Measurements from ENCODE around the gene CEP131. TPM values are rescaled to one million over a fixed set of nuclear protein-coding genes. Genes with fewer than 3 reads are reported as not detected.

CEP131 gene
- total RNA-seq (10 to 100 TPM in 1 of 2 donors, 1 to 10 TPM in 1; 6.7 to 11.3 TPM), polyA plus RNA-seq (10 to 100 TPM in 1 of 2 donors, 1 to 10 TPM in 1; 5.0 to 86.6 TPM)
- long read RNA-seq, donor 1, partial matches to known transcripts: 6 of 13 reads
- long read RNA-seq, donor 1, other reads (novel, unspliced or antisense): 1 of 13 reads
- long read RNA-seq, donor 2, partial matches to known transcripts: 7 of 14 reads
- long read RNA-seq, donor 2, other reads (novel, unspliced or antisense): 4 of 14 reads

DNA sequence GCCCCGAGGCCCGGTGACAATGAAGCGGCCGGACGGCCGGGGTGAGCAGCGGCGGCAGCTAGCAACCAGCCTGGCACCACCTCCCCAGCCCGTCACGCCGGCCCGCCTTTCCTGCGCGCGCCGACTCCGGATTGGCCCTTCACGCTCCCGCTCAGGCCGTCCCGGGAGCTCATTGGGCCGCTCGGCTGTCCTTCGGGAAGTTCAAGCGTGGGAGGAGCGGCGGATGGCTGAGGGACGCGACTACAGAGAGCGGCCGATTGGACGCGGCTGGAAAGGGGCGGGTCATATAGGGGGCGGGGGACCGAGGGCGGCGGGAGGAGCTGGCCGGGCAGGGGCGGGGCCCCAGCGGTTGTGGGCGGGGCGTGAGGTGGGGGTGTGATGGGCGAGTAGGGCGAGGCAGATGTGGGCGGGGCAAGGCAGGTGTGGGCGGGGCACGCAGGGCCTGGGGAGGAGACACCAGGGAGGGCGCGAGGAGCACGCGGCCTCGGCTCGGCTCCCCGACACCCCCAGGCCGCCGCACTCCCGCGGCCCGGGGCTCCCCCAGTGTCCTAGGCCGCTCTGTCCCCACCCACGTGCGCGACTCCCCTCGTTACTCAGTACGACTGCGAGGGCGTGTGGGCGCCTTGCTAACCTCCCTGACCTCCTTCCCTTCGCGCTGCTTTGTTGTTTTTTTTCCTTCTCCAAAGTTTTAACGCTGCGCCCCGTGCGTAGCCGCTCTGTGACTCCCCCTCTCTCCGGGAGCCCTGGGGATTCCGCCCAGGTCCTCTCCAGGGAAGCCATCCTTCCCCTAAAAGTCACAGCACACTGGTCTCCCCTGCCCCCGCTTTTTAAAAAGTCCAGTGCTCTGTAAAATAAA, at the start of gene CEP131:
Gene CEP131 (minus strand): TSS at position 60 of the 856 bp plus-strand sequence. CDS start 2,909 bp downstream, outside the sequence.
- WGBS, 2 donors: 0 to 1% methylated on average over 57 to 79 of the region's 79 CpGs
- H3K4me1 ChIP-seq (ENCODE audit: control insufficient read depth in 1 of 2, insufficient read depth in 2 of 2, low read length in 2 of 2): no peaks in the 10 kb centered on the region
- no peaks in the 10 kb centered on the region for H3K36me3 ChIP-seq (ENCODE audit: control insufficient read depth in 1 of 2, insufficient read depth in 2 of 2, low read length in 1 of 2)
- H3K27me3 ChIP-seq (ENCODE audit: control insufficient read depth in 1 of 2, insufficient read depth in 2 of 2, low read length in 1 of 2): no peaks in the 10 kb centered on the region
- no peak within 1 kb of the TSS for H3K27ac ChIP-seq (ENCODE audit: low read depth in 1 of 2, low read length in 2 of 2)
- intact Hi-C loops (cut with DNase I): loop anchor here in 1 of 2 donors (2.0 kb wide), 1 partner anchor 16 kb away; the partner anchor contains the start of genes NDUFAF8 and TEPSIN
- DNase-seq (peak; percentile 100), ATAC-seq (ENCODE audit: low FRiP score) (peak; percentile 99)
- H3K9me3 ChIP-seq (ENCODE audit: control insufficient read depth, low read length): no peaks in the 10 kb centered on the region
- peak within 1 kb of the TSS; percentile 19 to 59 for H3K4me3 ChIP-seq (ENCODE audit: low read length in 2 of 2)

GRCh38 chr17:81271226-81271625, 48.5 kb upstream of the CEP131 start:
- no peaks in the 10 kb centered on the region for H3K9me3 ChIP-seq (ENCODE audit: control insufficient read depth, low read length)

DNA sequence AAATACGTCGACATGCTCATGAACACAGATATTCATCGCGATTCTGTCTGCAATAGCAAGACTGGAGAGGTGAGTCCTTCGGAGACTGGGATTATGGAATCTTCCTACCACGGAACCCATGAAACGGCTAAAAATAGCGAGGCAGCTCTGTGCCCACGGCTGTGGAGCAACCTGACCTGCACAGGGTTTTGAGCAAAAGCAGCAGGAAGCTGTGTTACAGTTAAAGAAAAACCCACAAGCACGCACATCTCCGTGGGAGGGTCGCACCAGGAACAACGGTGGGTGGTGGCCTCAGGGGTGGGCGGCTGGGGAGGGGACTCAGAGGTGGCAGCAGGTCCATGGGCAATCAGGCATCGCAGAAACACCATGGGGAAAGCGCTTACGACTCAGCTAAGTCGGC, 47.5 kb upstream of the CEP131 start:
- H3K36me3 ChIP-seq (ENCODE audit: control insufficient read depth in 1 of 2, insufficient read depth in 2 of 2, low read length in 1 of 2): no peaks in the 10 kb centered on the region
- ATAC-seq (ENCODE audit: low FRiP score) (no peak), DNase-seq (no peak)
- H3K4me3 ChIP-seq (ENCODE audit: low read length in 2 of 2): no peak overlapping the region
- H3K4me1 ChIP-seq (ENCODE audit: control insufficient read depth in 1 of 2, insufficient read depth in 2 of 2, low read length in 2 of 2): no peaks in the 10 kb centered on the region
- intact Hi-C loops (cut with DNase I): no loop called here
- WGBS, 2 donors: 89 to 93% methylated on average over 18 of the region's 18 CpGs
- no peak overlapping the region for H3K27ac ChIP-seq (ENCODE audit: low read depth in 1 of 2, low read length in 2 of 2)
- no peaks in the 10 kb centered on the region for H3K27me3 ChIP-seq (ENCODE audit: control insufficient read depth in 1 of 2, insufficient read depth in 2 of 2, low read length in 1 of 2)
- no peaks in the 10 kb centered on the region for H3K9me3 ChIP-seq (ENCODE audit: control insufficient read depth, low read length)

More at GRCh38 chr17:81271226-81271625, 48.5 kb upstream of the CEP131 start:
- H3K27ac ChIP-seq (ENCODE audit: low read depth in 1 of 2, low read length in 2 of 2): no peak overlapping the region
- H3K4me3 ChIP-seq (ENCODE audit: low read length in 2 of 2): no peak overlapping the region
- intact Hi-C loops (cut with DNase I): no loop called here
- ATAC-seq (ENCODE audit: low FRiP score) (no peak), DNase-seq (no peak)
- H3K36me3 ChIP-seq (ENCODE audit: control insufficient read depth in 1 of 2, insufficient read depth in 2 of 2, low read length in 1 of 2): no peaks in the 10 kb centered on the region
- no peaks in the 10 kb centered on the region for H3K27me3 ChIP-seq (ENCODE audit: control insufficient read depth in 1 of 2, insufficient read depth in 2 of 2, low read length in 1 of 2)
- H3K4me1 ChIP-seq (ENCODE audit: control insufficient read depth in 1 of 2, insufficient read depth in 2 of 2, low read length in 2 of 2): no peaks in the 10 kb centered on the region
- WGBS, 2 donors: 92 to 94% methylated on average over 12 of the region's 12 CpGs

DNA sequence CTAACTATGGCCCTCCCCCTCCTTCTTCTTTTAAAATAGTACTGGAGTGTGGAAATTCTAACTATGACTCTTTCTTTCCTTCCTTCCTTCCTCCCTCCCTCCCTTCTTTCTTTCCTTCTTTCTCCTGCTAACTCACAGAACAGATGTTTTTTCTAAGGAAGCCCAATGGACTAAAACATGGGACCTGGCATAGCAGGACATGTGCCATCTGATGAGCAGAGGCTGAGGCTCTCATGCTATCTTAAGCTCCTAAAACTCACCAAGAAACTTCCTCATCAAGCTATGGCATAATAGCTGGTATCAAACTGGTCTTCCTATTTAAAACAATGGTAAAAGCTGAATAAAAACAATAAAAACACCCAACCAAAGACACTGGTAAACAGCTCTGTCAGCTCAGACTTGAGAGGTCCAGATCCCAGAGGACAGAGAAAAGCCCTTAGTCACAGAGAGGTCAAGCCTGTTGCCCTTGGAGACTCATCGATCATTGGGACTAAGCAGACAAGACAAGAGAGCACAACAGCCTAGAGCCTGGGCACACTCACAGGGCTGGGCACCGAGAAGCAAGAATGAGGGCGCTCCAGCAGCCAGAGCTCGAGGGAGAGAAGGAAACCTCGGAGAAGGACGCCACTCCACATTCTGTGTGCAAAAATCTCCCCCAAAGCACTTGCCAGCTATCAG, 44.8 kb upstream of the CEP131 start:
- no peak overlapping the region for H3K4me3 ChIP-seq (ENCODE audit: low read length in 2 of 2)
- 85 to 91% methylated on average over 6 of the region's 6 CpGs for WGBS, 2 donors
- H3K36me3 ChIP-seq (ENCODE audit: control insufficient read depth in 1 of 2, insufficient read depth in 2 of 2, low read length in 1 of 2): peaks cover 0 to 2% of the 10 kb centered on the region in 2 donors
- no peak for DNase-seq
- intact Hi-C loops (cut with DNase I): no loop called here
- H3K9me3 ChIP-seq (ENCODE audit: control insufficient read depth, low read length): no peaks in the 10 kb centered on the region
- H3K4me1 ChIP-seq (ENCODE audit: control insufficient read depth in 1 of 2, insufficient read depth in 2 of 2, low read length in 2 of 2): no peaks in the 10 kb centered on the region
- H3K27ac ChIP-seq (ENCODE audit: low read depth in 1 of 2, low read length in 2 of 2): no peak overlapping the region
- ATAC-seq (ENCODE audit: low FRiP score): no peak
- H3K27me3 ChIP-seq (ENCODE audit: control insufficient read depth in 1 of 2, insufficient read depth in 2 of 2, low read length in 1 of 2): no peaks in the 10 kb centered on the region

- H3K36me3 ChIP-seq (ENCODE audit: control insufficient read depth in 1 of 2, insufficient read depth in 2 of 2, low read length in 1 of 2): peaks cover 0 to 2% of the 10 kb centered on the region in 2 donors
- WGBS, 2 donors: 97 to 98% methylated on average over 22 of the region's 22 CpGs
- H3K27ac ChIP-seq (ENCODE audit: low read depth in 1 of 2, low read length in 2 of 2): no peak overlapping the region
Measured at GRCh38 chr17:81265576-81265975, 42.8 kb upstream of the CEP131 start.

GRCh38 chr17:81264640-81265039, 41.9 kb upstream of the CEP131 start:
- DNase-seq (no peak), ATAC-seq (ENCODE audit: low FRiP score) (no peak)
- Histone ChIP-seq H3K9me3 (ENCODE audit: control insufficient read depth, low read length) (no peaks in the 10 kb centered on the region), H3K4me3 (ENCODE audit: low read length in 2 of 2) (no peak overlapping the region), H3K27ac (ENCODE audit: low read depth in 1 of 2, low read length in 2 of 2) (no peak overlapping the region), H3K4me1 (ENCODE audit: control insufficient read depth in 1 of 2, insufficient read depth in 2 of 2, low read length in 2 of 2) (no peaks in the 10 kb centered on the region), H3K27me3 (ENCODE audit: control insufficient read depth in 1 of 2, insufficient read depth in 2 of 2, low read length in 1 of 2) (no peaks in the 10 kb centered on the region), H3K36me3 (ENCODE audit: control insufficient read depth in 1 of 2, insufficient read depth in 2 of 2, low read length in 1 of 2) (peaks cover 0 to 2% of the 10 kb centered on the region in 2 donors)
- 94 to 95% methylated on average over 12 of the region's 12 CpGs for WGBS, 2 donors
- intact Hi-C loops (cut with DNase I): no loop called here

More at GRCh38 chr17:81265576-81265975, 42.8 kb upstream of the CEP131 start:
- Histone ChIP-seq H3K27me3 (ENCODE audit: control insufficient read depth in 1 of 2, insufficient read depth in 2 of 2, low read length in 1 of 2) (no peaks in the 10 kb centered on the region), H3K4me1 (ENCODE audit: control insufficient read depth in 1 of 2, insufficient read depth in 2 of 2, low read length in 2 of 2) (no peaks in the 10 kb centered on the region), H3K4me3 (ENCODE audit: low read length in 2 of 2) (no peak overlapping the region), H3K9me3 (ENCODE audit: control insufficient read depth, low read length) (no peaks in the 10 kb centered on the region)
- intact Hi-C loops (cut with DNase I): no loop called here
- no peak for DNase-seq
- no peak for ATAC-seq (ENCODE audit: low FRiP score)

GRCh38 chr17:81263371-81264181, 40.8 kb upstream of the CEP131 start:
- Histone ChIP-seq H3K9me3 (ENCODE audit: control insufficient read depth, low read length) (no peaks in the 10 kb centered on the region), H3K4me1 (ENCODE audit: control insufficient read depth in 1 of 2, insufficient read depth in 2 of 2, low read length in 2 of 2) (no peaks in the 10 kb centered on the region), H3K27me3 (ENCODE audit: control insufficient read depth in 1 of 2, insufficient read depth in 2 of 2, low read length in 1 of 2) (no peaks in the 10 kb centered on the region), H3K27ac (ENCODE audit: low read depth in 1 of 2, low read length in 2 of 2) (no peak overlapping the region), H3K4me3 (ENCODE audit: low read length in 2 of 2) (no peak overlapping the region), H3K36me3 (ENCODE audit: control insufficient read depth in 1 of 2, insufficient read depth in 2 of 2, low read length in 1 of 2) (peaks cover 0 to 7% of the 10 kb centered on the region in 2 donors)
- ATAC-seq (ENCODE audit: low FRiP score) (peak; percentile 30), DNase-seq (no peak)
- 93 to 94% methylated on average over 40 of the region's 40 CpGs for WGBS, 2 donors
- intact Hi-C loops (cut with DNase I): no loop called here
